Activated T-helper 1 cell treated with anti-CD3 and anti-CD28 coated beads, Interleukin-12 subunit alpha, Interleukin-12 subunit beta, Interleukin-2, Interleukin-4 antibody, amounts not matched to agents 30 ng/mL and 10 ng/mL and 1 ng/mL, durations not matched to agents 14 hours and 24 hours and 36 hours (primary cell): Measurements from ENCODE around the gene CADM2. TPM values are rescaled to one million over a fixed set of nuclear protein-coding genes. Genes with fewer than 3 reads are reported as not detected.

Experiments used
- DNase-seq: peaks from one replicate; pipeline ENCODE4 v3.0.0; 2021; ENCODE audit warnings: low spot score
- H3K27ac Mint-ChIP-seq: one replicate; pipeline ENCODE4 v1.8.0; 2021; ENCODE audit warnings: mild to moderate bottlenecking, mixed read lengths
- H3K27me3 Mint-ChIP-seq: one replicate; pipeline ENCODE4 v1.8.0; 2022; ENCODE audit warnings: mild to moderate bottlenecking, moderate library complexity, mixed read lengths; ENCODE audit not compliant: insufficient read depth
- H3K36me3 Mint-ChIP-seq: one replicate; pipeline ENCODE4 v1.8.0; 2021; ENCODE audit warnings: low read depth, mixed read lengths
- H3K4me1 Mint-ChIP-seq: one replicate; pipeline ENCODE4 v1.8.0; 2021; ENCODE audit warnings: low read depth, mixed read lengths
- H3K4me3 Mint-ChIP-seq: one replicate; pipeline ENCODE4 v1.8.0; 2021; ENCODE audit warnings: mild to moderate bottlenecking, moderate library complexity, mixed read lengths
- H3K9me3 Mint-ChIP-seq: one replicate; pipeline ENCODE4 v1.8.0; 2021; ENCODE audit warnings: mixed read lengths
- intact Hi-C: fragments of 100-400 bp; cut with micrococcal nuclease; formaldehyde crosslinking; loops from one replicate; pipeline ENCODE4 v1.15.1; 2024
- total RNA-seq: library from RNA; stranded (reverse); gene quantifications from 2 replicates; pipeline ENCODE4 v1.2.3, GENCODE V29; 2022

Gene CADM2
- total RNA-seq, 1 donor from 2014 or later: not detected

GRCh38 chr3:84965141-84965540 lies 6.4 kb downstream of the CADM2 start:
- Mint-ChIP-seq H3K27ac (no peak overlapping the region), H3K27me3 (peaks cover 18% of the 10 kb centered on the region), H3K4me3 (no peak overlapping the region), H3K9me3 (no peaks in the 10 kb centered on the region), H3K4me1 (peaks cover under 1% of the 10 kb centered on the region), H3K36me3 (no peaks in the 10 kb centered on the region)
- DNase-seq: no peak
- intact Hi-C loops: no loop called here

GRCh38 chr3:84967767-84968581 lies 9.2 kb downstream of the CADM2 start:
- Mint-ChIP-seq H3K9me3 (no peaks in the 10 kb centered on the region), H3K27ac (no peak overlapping the region), H3K27me3 (no peaks in the 10 kb centered on the region), H3K4me3 (no peak overlapping the region), H3K36me3 (no peaks in the 10 kb centered on the region), H3K4me1 (no peaks in the 10 kb centered on the region)
- no peak for DNase-seq
- intact Hi-C loops: no loop called here

GRCh38 chr3:84968701-84969235 lies 10.0 kb downstream of the CADM2 start:
- H3K27me3 Mint-ChIP-seq: no peaks in the 10 kb centered on the region
- H3K27ac Mint-ChIP-seq: no peak overlapping the region
- no peaks in the 10 kb centered on the region for H3K4me1 Mint-ChIP-seq
- intact Hi-C loops: no loop called here
- H3K36me3 Mint-ChIP-seq: no peaks in the 10 kb centered on the region
- H3K9me3 Mint-ChIP-seq: no peaks in the 10 kb centered on the region
- no peak overlapping the region for H3K4me3 Mint-ChIP-seq
- no peak for DNase-seq

- Mint-ChIP-seq H3K27ac (no peak overlapping the region), H3K27me3 (no peaks in the 10 kb centered on the region), H3K4me3 (no peak overlapping the region), H3K36me3 (no peaks in the 10 kb centered on the region), H3K9me3 (no peaks in the 10 kb centered on the region), H3K4me1 (no peaks in the 10 kb centered on the region)
- no peak for DNase-seq
- intact Hi-C loops: no loop called here
Observed at GRCh38 chr3:84974347-84974746, 15.6 kb downstream of the CADM2 start.

GRCh38 chr3:84977021-84977420 lies 18.2 kb downstream of the CADM2 start:
- H3K27me3 Mint-ChIP-seq: no peaks in the 10 kb centered on the region
- no peak for DNase-seq
- intact Hi-C loops: no loop called here
- no peaks in the 10 kb centered on the region for H3K9me3 Mint-ChIP-seq
- no peaks in the 10 kb centered on the region for H3K36me3 Mint-ChIP-seq
- no peak overlapping the region for H3K4me3 Mint-ChIP-seq
- no peak overlapping the region for H3K27ac Mint-ChIP-seq
- H3K4me1 Mint-ChIP-seq: no peaks in the 10 kb centered on the region

GRCh38 chr3:84978843-84979242 lies 20.1 kb downstream of the CADM2 start:
- DNase-seq: no peak
- Mint-ChIP-seq H3K4me3 (no peak overlapping the region), H3K9me3 (no peaks in the 10 kb centered on the region), H3K4me1 (no peaks in the 10 kb centered on the region), H3K27me3 (no peaks in the 10 kb centered on the region), H3K27ac (no peak overlapping the region), H3K36me3 (no peaks in the 10 kb centered on the region)
- intact Hi-C loops: no loop called here

- Mint-ChIP-seq H3K4me1 (no peaks in the 10 kb centered on the region), H3K36me3 (no peaks in the 10 kb centered on the region), H3K4me3 (no peak overlapping the region), H3K9me3 (no peaks in the 10 kb centered on the region), H3K27ac (no peak overlapping the region), H3K27me3 (no peaks in the 10 kb centered on the region)
- intact Hi-C loops: no loop called here
- DNase-seq: no peak
Observed at GRCh38 chr3:84980011-84980410, 21.2 kb downstream of the CADM2 start.

- no peaks in the 10 kb centered on the region for H3K27me3 Mint-ChIP-seq
- no peaks in the 10 kb centered on the region for H3K9me3 Mint-ChIP-seq
- no peaks in the 10 kb centered on the region for H3K36me3 Mint-ChIP-seq
- H3K27ac Mint-ChIP-seq: no peak overlapping the region
- no peaks in the 10 kb centered on the region for H3K4me1 Mint-ChIP-seq
- no peak for DNase-seq
- intact Hi-C loops: no loop called here
- no peak overlapping the region for H3K4me3 Mint-ChIP-seq
Observed at GRCh38 chr3:84980456-84980855, 21.7 kb downstream of the CADM2 start.

GRCh38 chr3:84983490-84983889 lies 24.7 kb downstream of the CADM2 start:
- Mint-ChIP-seq H3K4me3 (no peak overlapping the region), H3K4me1 (no peaks in the 10 kb centered on the region), H3K27me3 (no peaks in the 10 kb centered on the region), H3K9me3 (no peaks in the 10 kb centered on the region), H3K27ac (no peak overlapping the region), H3K36me3 (no peaks in the 10 kb centered on the region)
- intact Hi-C loops: no loop called here
- no peak for DNase-seq

- Mint-ChIP-seq H3K9me3 (no peaks in the 10 kb centered on the region), H3K4me3 (no peak overlapping the region), H3K27ac (no peak overlapping the region), H3K4me1 (no peaks in the 10 kb centered on the region), H3K36me3 (no peaks in the 10 kb centered on the region), H3K27me3 (no peaks in the 10 kb centered on the region)
- DNase-seq: no peak
- intact Hi-C loops: no loop called here
Observed at GRCh38 chr3:84984429-84984828, 25.6 kb downstream of the CADM2 start.

- no peaks in the 10 kb centered on the region for H3K27me3 Mint-ChIP-seq
- H3K36me3 Mint-ChIP-seq: no peaks in the 10 kb centered on the region
- DNase-seq: no peak
- no peak overlapping the region for H3K4me3 Mint-ChIP-seq
- intact Hi-C loops: no loop called here
- no peak overlapping the region for H3K27ac Mint-ChIP-seq
- no peaks in the 10 kb centered on the region for H3K4me1 Mint-ChIP-seq
- no peaks in the 10 kb centered on the region for H3K9me3 Mint-ChIP-seq
Observed at GRCh38 chr3:84985795-84986194, 27.0 kb downstream of the CADM2 start.

- no peaks in the 10 kb centered on the region for H3K27me3 Mint-ChIP-seq
Observed at GRCh38 chr3:84987706-84988504, 29.1 kb downstream of the CADM2 start.

GRCh38 chr3:84989102-84989501 lies 30.3 kb downstream of the CADM2 start:
- no peak for DNase-seq
- Mint-ChIP-seq H3K9me3 (no peaks in the 10 kb centered on the region), H3K27ac (no peak overlapping the region), H3K27me3 (no peaks in the 10 kb centered on the region), H3K4me1 (no peaks in the 10 kb centered on the region), H3K36me3 (no peaks in the 10 kb centered on the region), H3K4me3 (no peak overlapping the region)
- intact Hi-C loops: no loop called here

More at GRCh38 chr3:84987706-84988504, 29.1 kb downstream of the CADM2 start:
- Mint-ChIP-seq H3K4me1 (no peaks in the 10 kb centered on the region), H3K27ac (no peak overlapping the region), H3K36me3 (no peaks in the 10 kb centered on the region), H3K9me3 (no peaks in the 10 kb centered on the region), H3K4me3 (no peak overlapping the region)
- no peak for DNase-seq
- intact Hi-C loops: no loop called here
